SK-N-SH treated with all-trans-retinoic acid at 6 μM for 48 hours (cell line): Measurements from ENCODE around the gene PDCD1LG2.
A peak's percentile ranks its signal among the peaks of the same experiment; 100 is the strongest.

ENCODE experiments used
- ATAC-seq: fragments of 200-7000 bp; cut with Tn5 transposase; 3 replicates; pipeline ENCODE4 v1.9.1; 2020; ENCODE audit warnings: mild to moderate bottlenecking, moderate library complexity
- ARNTL ChIP-seq: fragments of 450-650 bp; formaldehyde crosslinking; IDR thresholded peaks from 2 replicates; pipeline ENCODE4 v1.5.0; 2020; ENCODE audit warnings: low read depth, mild to moderate bottlenecking, moderate library complexity, borderline replicate concordance
- CREB5 ChIP-seq: fragments of 250-450 bp; sonication (Bioruptor Pico); IDR thresholded peaks from 2 replicates; pipeline ENCODE4 v1.5.1; 2020; ENCODE audit warnings: low read depth, mild to moderate bottlenecking, moderate library complexity
- CSDC2 ChIP-seq: fragments of 250-450 bp; sonication (Bioruptor Pico); IDR thresholded peaks from 2 replicates; pipeline ENCODE4 v1.5.0; 2020; ENCODE audit warnings: mild to moderate bottlenecking, moderate library complexity
- CSRNP3 ChIP-seq: fragments of 250-450 bp; sonication (Bioruptor Pico); IDR thresholded peaks from 2 replicates; pipeline ENCODE4 v1.5.1; 2021; ENCODE audit warnings: mild to moderate bottlenecking, moderate library complexity
- GLIS3 ChIP-seq: fragments of 250-450 bp; sonication (Bioruptor Pico); IDR thresholded peaks from 2 replicates; pipeline ENCODE4 v1.5.0; 2020; ENCODE audit warnings: mild to moderate bottlenecking, moderate library complexity
- ISL1 ChIP-seq: fragments of 250-450 bp; sonication (Bioruptor Pico); IDR thresholded peaks from 2 replicates; pipeline ENCODE4 v2.1.2; 2022; ENCODE audit warnings: mild to moderate bottlenecking, moderate library complexity
- OSR1 ChIP-seq: fragments of 250-450 bp; sonication (Bioruptor Pico); IDR thresholded peaks from 2 replicates; pipeline ENCODE4 v1.8.0; 2022; ENCODE audit warnings: moderate library complexity, mild to moderate bottlenecking, inconsistent platforms
- PATZ1 ChIP-seq: fragments of 250-450 bp; sonication (Bioruptor Pico); IDR thresholded peaks from 2 replicates; pipeline ENCODE4 v1.8.0; 2020; ENCODE audit warnings: mild to moderate bottlenecking, moderate library complexity, borderline replicate concordance
- PPARA ChIP-seq: fragments of 250-450 bp; sonication (Bioruptor Pico); IDR thresholded peaks from 2 replicates; pipeline ENCODE4 v1.5.0; 2020; ENCODE audit warnings: mild to moderate bottlenecking, borderline replicate concordance
- RARB ChIP-seq: fragments of 250-450 bp; sonication (Bioruptor Pico); IDR thresholded peaks from 2 replicates; pipeline ENCODE4 v1.8.0; 2021; ENCODE audit warnings: mild to moderate bottlenecking, moderate library complexity
- SNAI2 ChIP-seq: fragments of 250-450 bp; sonication (Bioruptor Pico); IDR thresholded peaks from 2 replicates; pipeline ENCODE4 v1.5.0; 2020; ENCODE audit warnings: mild to moderate bottlenecking, moderate library complexity
- TCF4 ChIP-seq: fragments of 250-450 bp; sonication (Bioruptor Pico); IDR thresholded peaks from 2 replicates; pipeline ENCODE4 v1.8.0; 2021; ENCODE audit warnings: mild to moderate bottlenecking, moderate library complexity, borderline replicate concordance
- TOX ChIP-seq: fragments of 250-450 bp; sonication (Bioruptor Pico); IDR thresholded peaks from 2 replicates; pipeline ENCODE4 v1.8.0; 2021; ENCODE audit warnings: mild to moderate bottlenecking, moderate library complexity, borderline replicate concordance
- TSHZ2 ChIP-seq: fragments of 250-450 bp; sonication (Bioruptor Pico); IDR thresholded peaks from 2 replicates; pipeline ENCODE4 v1.5.0; 2020; ENCODE audit warnings: mild to moderate bottlenecking, moderate library complexity
- ZFP3 ChIP-seq: fragments of 250-450 bp; sonication (Bioruptor Pico); IDR thresholded peaks from 2 replicates; pipeline ENCODE4 v1.5.0; 2020; ENCODE audit warnings: mild to moderate bottlenecking, moderate library complexity
- ZFP30 ChIP-seq: fragments of 450-650 bp; formaldehyde crosslinking; IDR thresholded peaks from 2 replicates; pipeline ENCODE4 v1.5.0; 2022; ENCODE audit warnings: mild to moderate bottlenecking, moderate library complexity
- ZNF565 ChIP-seq: fragments of 450-650 bp; formaldehyde crosslinking; conservative IDR thresholded peaks from 2 replicates; pipeline ENCODE4 v1.5.0; 2020; ENCODE audit warnings: low read depth, mild to moderate bottlenecking, moderate library complexity
- ZNF70 ChIP-seq: fragments of 450-650 bp; formaldehyde crosslinking; IDR thresholded peaks from 2 replicates; pipeline ENCODE4 v1.5.0; 2020; ENCODE audit warnings: mild to moderate bottlenecking, moderate library complexity
- TF ChIP-seq, protein P1 (sequence below): fragments of 250-450 bp; sonication (Bioruptor Pico); IDR thresholded peaks from 2 replicates; pipeline ENCODE4 v1.8.0; 2021; ENCODE audit warnings: low read depth, mild to moderate bottlenecking, moderate library complexity, borderline replicate concordance

PDCD1LG2 gene

GRCh38 chr9:5500441-5501235 is 9.7 kb upstream of the PDCD1LG2 start:
- TF ChIP-seq CSDC2 (CRISPR knock-in tag) (peak; percentile 60; the same call in 1 of the 2 replicates), RARB (CRISPR knock-in tag) (no peak), ZFP30 (CRISPR knock-in tag) (no peak), PATZ1 (CRISPR knock-in tag) (no peak), GLIS3 (no peak), ZNF565 (CRISPR knock-in tag) (no peak), CREB5 (CRISPR knock-in tag) (no peak), OSR1 (CRISPR knock-in tag) (no peak), ZFP3 (CRISPR knock-in tag) (no peak), TSHZ2 (CRISPR knock-in tag) (no peak), ZNF70 (CRISPR knock-in tag) (no peak), TCF4 (peak; percentile 22; the same call in 1 of the 2 replicates), PPARA (CRISPR knock-in tag) (no peak), CSRNP3 (CRISPR knock-in tag) (no peak), ARNTL (CRISPR knock-in tag) (no peak), ISL1 (CRISPR knock-in tag) (peak; percentile 34; the same call in 1 of the 2 replicates)
- TF ChIP-seq, protein P1, sequence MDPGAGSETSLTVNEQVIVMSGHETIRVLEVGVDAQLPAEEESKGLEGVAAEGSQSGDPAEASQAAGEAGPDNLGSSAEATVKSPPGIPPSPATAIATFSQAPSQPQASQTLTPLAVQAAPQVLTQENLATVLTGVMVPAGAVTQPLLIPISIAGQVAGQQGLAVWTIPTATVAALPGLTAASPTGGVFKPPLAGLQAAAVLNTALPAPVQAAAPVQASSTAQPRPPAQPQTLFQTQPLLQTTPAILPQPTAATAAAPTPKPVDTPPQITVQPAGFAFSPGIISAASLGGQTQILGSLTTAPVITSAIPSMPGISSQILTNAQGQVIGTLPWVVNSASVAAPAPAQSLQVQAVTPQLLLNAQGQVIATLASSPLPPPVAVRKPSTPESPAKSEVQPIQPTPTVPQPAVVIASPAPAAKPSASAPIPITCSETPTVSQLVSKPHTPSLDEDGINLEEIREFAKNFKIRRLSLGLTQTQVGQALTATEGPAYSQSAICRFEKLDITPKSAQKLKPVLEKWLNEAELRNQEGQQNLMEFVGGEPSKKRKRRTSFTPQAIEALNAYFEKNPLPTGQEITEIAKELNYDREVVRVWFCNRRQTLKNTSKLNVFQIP (CRISPR knock-in tag), result no peak
- ATAC-seq, result peak; percentile 53

GRCh38 chr9:5502553-5502952 is 7.8 kb upstream of the PDCD1LG2 start:
- TF ChIP-seq TOX (CRISPR knock-in tag), result no peak
- no peak for TF ChIP-seq RARB (CRISPR knock-in tag)
- TF ChIP-seq ZNF565 (CRISPR knock-in tag), result no peak
- TF ChIP-seq TSHZ2 (CRISPR knock-in tag), result no peak
- TF ChIP-seq SNAI2 (CRISPR knock-in tag), result no peak
- no peak for TF ChIP-seq OSR1 (CRISPR knock-in tag)
- no peak for TF ChIP-seq PPARA (CRISPR knock-in tag)
- TF ChIP-seq CSDC2 (CRISPR knock-in tag), result no peak
- TF ChIP-seq ISL1 (CRISPR knock-in tag), result no peak
- TF ChIP-seq ARNTL (CRISPR knock-in tag), result no peak
- TF ChIP-seq, all 23 proteins: peak for 0
- no peak for ATAC-seq
